Upper lobe of left lung (tissue), 4 donors: Measurements from ENCODE around the gene PRRG1.

Source experiments
- CTCF ChIP-seq, 6 experiments: fragments of 450-650 bp in 4 of 6; fragments of 200-600 bp in 2 of 6; sonication (generic) in 2 of 6; IDR thresholded peaks; one replicate each; pipeline ENCODE4 v1.5.1; 2016 to 2019; ENCODE audit warnings: antibody characterized with exemption in 6 of 6
- EP300 ChIP-seq, 4 donors: sonication (generic); formaldehyde crosslinking; IDR thresholded peaks; one replicate each; pipeline ENCODE4 v1.5.1; 2017; ENCODE audit warnings: antibody characterized with exemption in 4 of 4, control low read depth in 2 of 4
- POLR2A ChIP-seq, 4 donors: fragments of 450-650 bp; IDR thresholded peaks; one replicate each; pipeline ENCODE4 v1.5.1; 2016 to 2017; ENCODE audit warnings: antibody characterized with exemption in 4 of 4, mild to moderate bottlenecking in 2 of 4

DNA sequence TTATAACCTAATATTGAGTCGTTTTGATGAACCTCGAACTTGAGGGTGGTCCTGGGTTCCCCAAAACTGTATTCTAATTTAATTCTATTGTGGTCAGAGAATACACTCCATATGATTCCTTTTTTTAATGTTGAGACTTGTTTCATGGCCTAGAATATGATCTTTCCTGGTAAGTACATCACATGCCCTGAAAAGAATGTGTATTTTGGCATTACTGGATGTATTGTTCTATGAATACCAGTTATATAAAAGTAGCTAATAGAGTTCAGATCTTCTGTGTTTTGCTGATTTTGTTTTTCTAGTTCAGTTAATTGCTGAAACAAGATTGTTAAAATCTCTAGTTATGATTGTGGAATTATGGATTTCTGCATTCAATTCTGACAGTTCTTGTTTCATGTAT, 18.8 kb downstream of the PRRG1 start:
- no peak for TF ChIP-seq CTCF (IDR thresholded peaks at IDR 0.05)
- no peak for TF ChIP-seq POLR2A (IDR thresholded peaks at IDR 0.05)
- TF ChIP-seq EP300 (IDR thresholded peaks at IDR 0.05): no peak
